Kidney (tissue), 14 donors: Measurements from ENCODE around the gene ZNF236. TPM values are rescaled to one million over a fixed set of nuclear protein-coding genes. Genes with fewer than 3 reads are reported as not detected.
A peak's percentile ranks its signal among the peaks of the same experiment; 100 is the strongest.

Experiments used
- DNase-seq, 5 donors: peaks; one replicate each; pipeline ENCODE4 v3.0.0-alpha.2; 2013 to 2020
- FAIRE-seq: peaks from 2 replicates; lab custom pipeline; 2012; peaks lifted over from hg19 to GRCh38; lab: Jason Lieb, UNC
- H3K27ac ChIP-seq, 2 donors: one replicate each; pipeline ENCODE4 v1.7.0; 2013; ENCODE audit warnings: low read depth in 2 of 2, low read length in 2 of 2, inconsistent platforms in 1 of 2
- H3K27me3 ChIP-seq: one replicate; pipeline ENCODE4 v1.7.1; 2013; ENCODE audit warnings: low read length, inconsistent platforms; ENCODE audit not compliant: control insufficient read depth, insufficient read depth
- H3K36me3 ChIP-seq, 3 donors: one replicate each; pipeline versions ENCODE4 v1.7.0 to v1.7.1; 2013; ENCODE audit warnings: low read length in 3 of 3, control low read depth in 1 of 3, inconsistent platforms in 1 of 3; ENCODE audit not compliant: insufficient read depth in 3 of 3, control insufficient read depth in 2 of 3
- H3K4me1 ChIP-seq, 3 donors: one replicate each; pipeline versions ENCODE4 v1.7.0 to v1.7.1; 2013; ENCODE audit warnings: low read length in 3 of 3, inconsistent platforms in 1 of 3, low read depth in 1 of 3; ENCODE audit not compliant: control insufficient read depth in 2 of 3, insufficient read depth in 2 of 3
- H3K4me3 ChIP-seq, 3 donors: one replicate each; pipeline versions ENCODE4 v1.7.0 to v1.8.1; 2013; ENCODE audit warnings: low read length in 3 of 3, control low read depth in 1 of 3, inconsistent platforms in 1 of 3
- H3K9ac ChIP-seq, 3 donors: one replicate each; pipeline versions ENCODE4 v1.7.0 to v1.7.1; 2013; ENCODE audit warnings: low read length in 3 of 3, control low read depth in 1 of 3, inconsistent platforms in 1 of 3
- H3K9me3 ChIP-seq, 3 donors: one replicate each; pipeline versions ENCODE4 v1.7.0 to v1.7.1; 2013; ENCODE audit warnings: low read length in 3 of 3, control low read depth in 1 of 3, inconsistent platforms in 1 of 3; ENCODE audit not compliant: control insufficient read depth in 2 of 3, insufficient read depth in 1 of 3
- CTCF ChIP-seq: IDR thresholded peaks from 3 replicates; pipeline ENCODE4 v1.5.1; 2012; ENCODE audit warnings: mild to moderate bottlenecking, moderate library complexity, borderline replicate concordance; ENCODE audit not compliant: insufficient read depth; ENCODE audit errors: extremely low read depth
- intact Hi-C: fragments of 100-400 bp; cut with DNase I; formaldehyde crosslinking; loops from one replicate; pipeline ENCODE4 v1.11.1; 2022
- polyA plus RNA-seq: library from polyadenylated mRNA; stranded (reverse); fragments of 350-450 nt; fragmentation: Illumina TruSeq; extraction: RNeasy Lipid Tissue Mini Kit (QIAGEN cat#74804); gene quantifications from one replicate; pipeline ENCODE4 v1.2.3, GENCODE V29; 2014; ENCODE audit warnings: low read depth, low replicate concordance; ENCODE audit not compliant: insufficient read depth
- total RNA-seq: library from RNA; stranded (reverse); fragmentation: NEBNext Ultra II Directional; extraction: Animal tissue kit (Norgen Biotek cat#: 25700); gene quantifications from one replicate; pipeline ENCODE4 v1.2.1, GENCODE V29; 2021
- donor health status: control.
- donor health status: control.
- donor health status: control.
- donor health status: control.
- donor health status: control.
- donor health status: DM: yes; HTN: yes; CAD: no.
- donor health status: Normal renal cell carcinoma (clear cell type).

ZNF236 gene
- total and polyA plus RNA-seq, 2 donors from 2014 or later: 1.1 to 18.6 TPM

GRCh38 chr18:76957384-76958355 is 135.3 kb downstream of the ZNF236 start:
- Histone ChIP-seq H3K9me3 (no peaks in the 10 kb centered on the region), H3K27ac (no peak overlapping the region), H3K36me3 (peaks cover 2 to 16% (median 9%) of the 10 kb centered on the region in 3 donors), H3K9ac (no peak overlapping the region), H3K4me3 (no peak overlapping the region), H3K27me3 (no peaks in the 10 kb centered on the region), H3K4me1 (peaks cover 0 to 13% (median 4%) of the 10 kb centered on the region in 3 donors)
- intact Hi-C loops: no loop called here
- no peak for TF ChIP-seq CTCF
- DNase-seq (peak in 1 of 5 donors; percentile 32), FAIRE-seq (no peak)

GRCh38 chr18:76958692-76959341 is 136.5 kb downstream of the ZNF236 start:
- DNase-seq (peak in 2 of 5 donors; percentile 63 to 81), FAIRE-seq (no peak)
- Histone ChIP-seq H3K36me3 (peaks cover 2 to 16% (median 9%) of the 10 kb centered on the region in 3 donors), H3K9me3 (no peaks in the 10 kb centered on the region), H3K4me3 (no peak overlapping the region), H3K27ac (peak overlapping the region in 1 of 2 donors; percentile 44), H3K27me3 (no peaks in the 10 kb centered on the region), H3K4me1 (peaks cover 0 to 9% (median 3%) of the 10 kb centered on the region in 3 donors), H3K9ac (no peak overlapping the region)
- intact Hi-C loops: no loop called here
- no peak for TF ChIP-seq CTCF

- Histone ChIP-seq H3K36me3 (peaks cover 2 to 16% (median 9%) of the 10 kb centered on the region in 3 donors), H3K27me3 (no peaks in the 10 kb centered on the region), H3K9ac (no peak overlapping the region), H3K27ac (no peak overlapping the region), H3K4me1 (peaks cover 0 to 9% (median 0%) of the 10 kb centered on the region in 3 donors), H3K9me3 (no peaks in the 10 kb centered on the region), H3K4me3 (no peak overlapping the region)
- no peak for TF ChIP-seq CTCF
- intact Hi-C loops: no loop called here
- FAIRE-seq (no peak), DNase-seq (no peak)
Measured at GRCh38 chr18:76959605-76960004, 137.2 kb downstream of the ZNF236 start.
